CD14-positive monocyte (primary cell): ENCODE data around the gene TP53I13. TPM values are rescaled to one million over a fixed set of nuclear protein-coding genes. Genes with fewer than 3 reads are reported as not detected.

Source experiments
- DNase-seq, 3 donors: peaks; one replicate each; pipeline ENCODE4 v3.0.0-alpha.2; 2011 to 2022
- H2AFZ ChIP-seq: 2 replicates; pipeline ENCODE4 v1.6.0; 2012; ENCODE audit warnings: mild to moderate bottlenecking, low read depth, low read length, inconsistent platforms; ENCODE audit not compliant: insufficient read depth, poor library complexity, severe bottlenecking
- H3K27ac ChIP-seq, 2 donors: 1 replicate in 1 of 2; 2 replicates in 1 of 2; pipeline ENCODE4 v1.5.1; 2012 to 2013; ENCODE audit warnings: low read length in 2 of 2, control low read depth in 1 of 2, inconsistent platforms in 1 of 2, low read depth in 1 of 2, mild to moderate bottlenecking in 1 of 2
- H3K27me3 ChIP-seq, 2 donors: one replicate each; pipeline versions ENCODE4 v1.6.0 to v1.6.1; 2011 to 2013; ENCODE audit warnings: low read length in 2 of 2; ENCODE audit not compliant: control insufficient read depth in 2 of 2, insufficient read depth in 2 of 2
- H3K36me3 ChIP-seq, 2 donors: replicated peaks in 1 of 2; 1 replicate in 1 of 2; 2 replicates in 1 of 2; pipeline versions ENCODE4 v1.5.1 to v1.6.1; 2012 to 2013; ENCODE audit warnings: low read length in 2 of 2, control low read depth in 1 of 2, inconsistent platforms in 1 of 2, mild to moderate bottlenecking in 1 of 2; ENCODE audit not compliant: insufficient read depth in 2 of 2, control insufficient read depth in 1 of 2
- H3K4me1 ChIP-seq, 2 donors: 1 replicate in 1 of 2; 2 replicates in 1 of 2; pipeline versions ENCODE4 v1.5.1 to v1.6.1; 2012 to 2013; ENCODE audit warnings: low read length in 2 of 2, control low read depth in 1 of 2, inconsistent platforms in 1 of 2, mild to moderate bottlenecking in 1 of 2, moderate library complexity in 1 of 2; ENCODE audit not compliant: insufficient read depth in 2 of 2, control insufficient read depth in 1 of 2
- H3K4me2 ChIP-seq: replicated peaks from 2 replicates; pipeline ENCODE3; 2012; ENCODE audit warnings: low read length, moderate library complexity, mild to moderate bottlenecking; ENCODE audit not compliant: poor library complexity, severe bottlenecking; ENCODE audit errors: extremely low read depth
- H3K4me3 ChIP-seq, 3 experiments: fragments of 200-600 bp in 1 of 3; sonication (generic) in 1 of 3; replicated peaks in 1 of 3; 1 replicate in 2 of 3; 2 replicates in 1 of 3; pipeline ENCODE4 v1.5.1; 2011 to 2013; ENCODE audit warnings: low read length in 3 of 3, mild to moderate bottlenecking in 3 of 3, control low read depth in 2 of 3, low read depth in 2 of 3, inconsistent platforms in 1 of 3, moderate library complexity in 1 of 3
- H3K79me2 ChIP-seq: 2 replicates; pipeline ENCODE4 v1.6.0; 2012; ENCODE audit warnings: mild to moderate bottlenecking, control low read depth, inconsistent platforms, low read length, moderate library complexity; ENCODE audit not compliant: insufficient read depth
- H3K9ac ChIP-seq: 2 replicates; pipeline ENCODE4 v1.6.0; 2017; ENCODE audit warnings: low read length, mild to moderate bottlenecking; ENCODE audit not compliant: insufficient read depth, poor library complexity, severe bottlenecking
- H3K9me3 ChIP-seq, 2 donors: replicated peaks in 1 of 2; 1 replicate in 1 of 2; 2 replicates in 1 of 2; pipeline versions ENCODE4 v1.5.1 to v1.6.1; 2012 to 2013; ENCODE audit warnings: low read length in 2 of 2, control low read depth in 1 of 2; ENCODE audit not compliant: control insufficient read depth in 1 of 2, insufficient read depth in 1 of 2
- H4K20me1 ChIP-seq: 2 replicates; pipeline ENCODE4 v1.6.0; 2012; ENCODE audit warnings: mild to moderate bottlenecking, low read length, control low read depth, moderate library complexity; ENCODE audit not compliant: insufficient read depth
- H3K27ac Mint-ChIP-seq, 7 donors: one replicate each; pipeline ENCODE4 v1.8.0; 2020; ENCODE audit warnings: mild to moderate bottlenecking in 7 of 7, mixed read lengths in 7 of 7, moderate library complexity in 6 of 7, inconsistent platforms in 2 of 7
- H3K27me3 Mint-ChIP-seq, 3 donors: one replicate each; pipeline ENCODE4 v1.8.0; 2021 to 2022; ENCODE audit warnings: low read depth in 3 of 3, mild to moderate bottlenecking in 3 of 3, mixed read lengths in 3 of 3, moderate library complexity in 3 of 3, inconsistent platforms in 1 of 3
- H3K36me3 Mint-ChIP-seq, 2 donors: one replicate each; pipeline ENCODE4 v1.8.0; 2020; ENCODE audit warnings: mixed read lengths in 2 of 2, inconsistent platforms in 1 of 2, mild to moderate bottlenecking in 1 of 2
- H3K4me1 Mint-ChIP-seq: one replicate; pipeline ENCODE4 v1.8.0; 2020; ENCODE audit warnings: mild to moderate bottlenecking, mixed read lengths
- H3K4me3 Mint-ChIP-seq, 2 donors: one replicate each; pipeline ENCODE4 v1.8.0; 2020; ENCODE audit warnings: mild to moderate bottlenecking in 2 of 2, mixed read lengths in 2 of 2, moderate library complexity in 1 of 2
- H3K9me3 Mint-ChIP-seq, 7 donors: one replicate each; pipeline ENCODE4 v1.8.0; 2020 to 2022; ENCODE audit warnings: mixed read lengths in 7 of 7, mild to moderate bottlenecking in 6 of 7, moderate library complexity in 6 of 7, inconsistent platforms in 2 of 7
- WGBS: methylation state at CpG from one replicate; pipeline ENCODE4 v1.1.5; 2013; ENCODE audit warnings: missing lambda C conversion rate; ENCODE audit not compliant: insufficient coverage; 5-methylcytosine and 5-hydroxymethylcytosine counted together
- intact Hi-C, 2 donors: fragments of 100-400 bp; cut with micrococcal nuclease; formaldehyde crosslinking; loops; one replicate each; pipeline versions ENCODE4 v1.15.0 to v1.15.1; 2023
- polyA plus RNA-seq, 3 donors: library from polyadenylated mRNA; depleted of rRNA in 1 of 3; unstranded in 2 of 3; stranded (reverse) in 1 of 3; fragments of 300-500 nt in 2 of 3; fragments of >200 nt in 1 of 3; fragmentation: Illumina TruSeq in 2 of 3; gene quantifications; 1 replicate in 2 of 3; 2 replicates in 1 of 3; pipeline ENCODE4 v1.2.3, GENCODE V29; 2012 to 2021
- TF ChIP-seq, protein P1 (sequence below): fragments of 200-600 bp; IDR thresholded peaks from one replicate; pipeline ENCODE4 v1.8.0; 2022; ENCODE audit warnings: antibody characterized with exemption, mild to moderate bottlenecking

The TP53I13 gene
- polyA plus RNA-seq, 3 donors = 9.4 to 58.6 (median 14.4) TPM

DNA sequence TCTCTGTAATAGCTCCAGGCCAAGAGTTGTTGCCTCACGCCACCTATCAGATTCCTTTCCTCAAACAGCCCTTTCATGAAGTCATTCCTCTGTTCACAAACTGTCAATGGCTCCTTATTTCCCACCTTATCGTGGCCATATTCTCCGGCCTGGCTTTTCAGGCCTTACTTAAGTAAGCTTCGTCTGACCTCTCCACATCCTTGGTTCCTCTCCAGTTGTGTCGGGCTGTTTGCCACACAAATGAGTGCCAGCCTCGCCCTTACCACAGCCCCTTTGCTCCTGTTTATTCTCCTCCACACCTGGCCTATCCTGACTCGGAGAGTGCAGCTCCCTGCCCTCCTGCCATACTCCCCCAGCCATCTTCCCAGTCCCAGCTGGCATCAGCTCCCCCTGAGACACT is 2.0 kb downstream of the TP53I13 start:
- H3K9me3 Mint-ChIP-seq = no peaks in the 10 kb centered on the region
- H3K27me3 ChIP-seq = no peaks in the 10 kb centered on the region

DNA sequence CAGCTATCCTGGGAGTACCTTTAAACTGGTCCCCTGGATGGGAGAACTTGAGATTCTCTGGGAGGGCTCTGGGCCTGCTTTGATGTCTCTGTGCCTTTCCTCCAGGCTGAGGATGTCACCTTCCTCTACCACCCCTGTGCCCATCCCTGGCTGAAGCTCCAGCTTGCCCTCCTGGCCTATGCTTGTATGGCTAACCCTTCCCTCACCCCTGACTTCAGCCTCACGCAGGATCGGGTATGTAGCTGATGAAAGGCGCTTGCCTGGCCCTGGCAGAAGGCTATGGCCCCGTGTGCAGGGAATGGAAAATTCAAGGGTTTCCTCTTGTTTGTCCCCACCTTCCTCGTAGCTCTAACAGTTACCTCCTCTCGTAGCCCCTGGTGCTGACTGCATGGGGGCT is 3.0 kb downstream of the TP53I13 start:
- Histone ChIP-seq H3K36me3 (peaks cover 29 to 35% of the 10 kb centered on the region in 2 donors), H3K4me3 (no peak overlapping the region), H3K4me1 (peaks cover 14 to 31% of the 10 kb centered on the region in 2 donors), H4K20me1 (peaks cover 24% of the 10 kb centered on the region), H3K27ac (no peak overlapping the region), H3K4me2 (no peak overlapping the region), H3K9me3 (no peaks in the 10 kb centered on the region), H3K27me3 (no peaks in the 10 kb centered on the region), H3K79me2 (peaks cover 13% of the 10 kb centered on the region), H3K9ac (no peak overlapping the region), H2AFZ (no peak overlapping the region)
- Mint-ChIP-seq H3K36me3 (peaks cover 33 to 45% of the 10 kb centered on the region in 2 donors), H3K9me3 (no peaks in the 10 kb centered on the region), H3K4me3 (no peak overlapping the region), H3K27ac (peak overlapping the region in 1 of 7 donors; percentile 35), H3K4me1 (peaks cover 18% of the 10 kb centered on the region), H3K27me3 (peaks cover 0 to 2% (median 2%) of the 10 kb centered on the region in 3 donors)
- WGBS = 92% methylated on average over 6 of the region's 6 CpGs
- TF ChIP-seq, protein P1, sequence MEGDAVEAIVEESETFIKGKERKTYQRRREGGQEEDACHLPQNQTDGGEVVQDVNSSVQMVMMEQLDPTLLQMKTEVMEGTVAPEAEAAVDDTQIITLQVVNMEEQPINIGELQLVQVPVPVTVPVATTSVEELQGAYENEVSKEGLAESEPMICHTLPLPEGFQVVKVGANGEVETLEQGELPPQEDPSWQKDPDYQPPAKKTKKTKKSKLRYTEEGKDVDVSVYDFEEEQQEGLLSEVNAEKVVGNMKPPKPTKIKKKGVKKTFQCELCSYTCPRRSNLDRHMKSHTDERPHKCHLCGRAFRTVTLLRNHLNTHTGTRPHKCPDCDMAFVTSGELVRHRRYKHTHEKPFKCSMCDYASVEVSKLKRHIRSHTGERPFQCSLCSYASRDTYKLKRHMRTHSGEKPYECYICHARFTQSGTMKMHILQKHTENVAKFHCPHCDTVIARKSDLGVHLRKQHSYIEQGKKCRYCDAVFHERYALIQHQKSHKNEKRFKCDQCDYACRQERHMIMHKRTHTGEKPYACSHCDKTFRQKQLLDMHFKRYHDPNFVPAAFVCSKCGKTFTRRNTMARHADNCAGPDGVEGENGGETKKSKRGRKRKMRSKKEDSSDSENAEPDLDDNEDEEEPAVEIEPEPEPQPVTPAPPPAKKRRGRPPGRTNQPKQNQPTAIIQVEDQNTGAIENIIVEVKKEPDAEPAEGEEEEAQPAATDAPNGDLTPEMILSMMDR = no peak
- intact Hi-C loops = no loop called here
- DNase-seq = peak in 1 of 3 donors; percentile 2

More for the DNA sequence above, 2.0 kb downstream of the TP53I13 start:
- H3K4me1 ChIP-seq = peaks cover 24 to 41% of the 10 kb centered on the region in 2 donors
- H2AFZ ChIP-seq = no peak overlapping the region
- no peak overlapping the region for H3K9ac ChIP-seq
- peaks cover 25% of the 10 kb centered on the region for H3K4me1 Mint-ChIP-seq
- peaks cover 0 to 7% (median 2%) of the 10 kb centered on the region in 3 donors for H3K27me3 Mint-ChIP-seq
- 90% methylated on average over 7 of the region's 7 CpGs for WGBS
- TF ChIP-seq, protein P1 = no peak
- no peak overlapping the region for H3K4me2 ChIP-seq
- peaks cover 28 to 36% of the 10 kb centered on the region in 2 donors for H3K36me3 Mint-ChIP-seq
- H4K20me1 ChIP-seq = peaks cover 26% of the 10 kb centered on the region
- H3K27ac Mint-ChIP-seq = peak overlapping the region in 1 of 7 donors; percentile 31
- no peak overlapping the region for H3K27ac ChIP-seq
- peaks cover 20 to 25% of the 10 kb centered on the region in 2 donors for H3K36me3 ChIP-seq
- intact Hi-C loops = no loop called here
- H3K4me3 ChIP-seq = no peak overlapping the region
- H3K79me2 ChIP-seq = peaks cover 20% of the 10 kb centered on the region
- DNase-seq = peak in 1 of 3 donors; percentile 2
- H3K4me3 Mint-ChIP-seq = no peak overlapping the region
- no peaks in the 10 kb centered on the region for H3K9me3 ChIP-seq
